GM23338 (cell line): ENCODE results near the gene PYDC2. TPM values are rescaled to one million over a fixed set of nuclear protein-coding genes. Genes with fewer than 3 reads are reported as not detected.

Experiments
- ATAC-seq: fragments of 200-7000 bp; cut with Tn5 transposase; 3 replicates; pipeline ENCODE4 v1.9.1; 2020
- DNase-seq: peaks from one replicate; pipeline ENCODE4 v3.0.0-alpha.2; 2015; ENCODE audit warnings: low spot score
- H2AFZ ChIP-seq: fragments of 200-600 bp; sonication (generic); 2 replicates; pipeline ENCODE4 v1.8.0; 2016; ENCODE audit warnings: antibody characterized with exemption, mild to moderate bottlenecking, moderate library complexity
- H3F3A ChIP-seq: fragments of 200-600 bp; sonication (generic); replicated peaks from 2 replicates; pipeline ENCODE4 v1.8.0; 2017; ENCODE audit warnings: antibody characterized with exemption, mixed run types, low read depth
- H3K27ac ChIP-seq: fragments of 200-600 bp; sonication (generic); 2 replicates; pipeline ENCODE4 v1.6.1; 2016; ENCODE audit warnings: low read depth
- H3K27me3 ChIP-seq: fragments of 200-600 bp; sonication (generic); 2 replicates; pipeline ENCODE4 v1.8.0; 2016; ENCODE audit warnings: mild to moderate bottlenecking, mixed run types, moderate library complexity; ENCODE audit not compliant: insufficient read depth
- H3K36me3 ChIP-seq: fragments of 200-600 bp; sonication (generic); 2 replicates; pipeline ENCODE4 v1.8.0; 2016; ENCODE audit warnings: mild to moderate bottlenecking; ENCODE audit not compliant: insufficient read depth
- H3K4me1 ChIP-seq: fragments of 200-600 bp; sonication (generic); 2 replicates; pipeline ENCODE4 v1.8.0; 2016; ENCODE audit warnings: mild to moderate bottlenecking, moderate library complexity; ENCODE audit not compliant: insufficient read depth
- H3K4me2 ChIP-seq: fragments of 200-600 bp; sonication (generic); 2 replicates; pipeline ENCODE4 v1.7.1; 2017; ENCODE audit warnings: mixed run types
- H3K4me3 ChIP-seq: fragments of 200-600 bp; sonication (generic); 2 replicates; pipeline ENCODE4 v1.6.1; 2016; ENCODE audit warnings: mixed run types
- H3K79me2 ChIP-seq: fragments of 200-600 bp; sonication (generic); replicated peaks from 2 replicates; pipeline ENCODE4 v1.8.0; 2017; ENCODE audit warnings: mild to moderate bottlenecking; ENCODE audit not compliant: insufficient read depth
- H3K9me2 ChIP-seq: fragments of 200-600 bp; sonication (generic); 2 replicates; pipeline ENCODE4 v1.8.0; 2017; ENCODE audit not compliant: insufficient read depth
- H4K20me1 ChIP-seq: fragments of 200-600 bp; sonication (generic); replicated peaks from 2 replicates; pipeline ENCODE4 v1.8.0; 2017; ENCODE audit warnings: mild to moderate bottlenecking; ENCODE audit not compliant: insufficient read depth
- H3K27ac Mint-ChIP-seq: 2 replicates; pipeline ENCODE4 v1.8.0; 2020; ENCODE audit warnings: inconsistent platforms, mild to moderate bottlenecking, moderate library complexity, mixed read lengths
- H3K27me3 Mint-ChIP-seq: 3 replicates; pipeline ENCODE4 v1.8.0; 2022; ENCODE audit warnings: low read depth, mild to moderate bottlenecking, moderate library complexity, mixed read lengths, inconsistent platforms; ENCODE audit not compliant: insufficient read depth, poor library complexity
- H3K36me3 Mint-ChIP-seq: 3 replicates; pipeline ENCODE4 v1.8.0; 2021; ENCODE audit warnings: low read depth, mild to moderate bottlenecking, inconsistent platforms, moderate library complexity, mixed read lengths
- H3K4me1 Mint-ChIP-seq: 3 replicates; pipeline ENCODE4 v1.8.0; 2020; ENCODE audit warnings: mild to moderate bottlenecking, inconsistent platforms, mixed read lengths
- H3K4me3 Mint-ChIP-seq: 3 replicates; pipeline ENCODE4 v1.8.0; 2021; ENCODE audit warnings: moderate library complexity, mild to moderate bottlenecking, inconsistent platforms, mixed read lengths
- H3K9me3 Mint-ChIP-seq: 3 replicates; pipeline ENCODE4 v1.8.0; 2020; ENCODE audit warnings: moderate library complexity, mild to moderate bottlenecking, inconsistent platforms, mixed read lengths
- CREB1 ChIP-seq: fragments of 250-450 bp; sonication (Bioruptor Pico); IDR thresholded peaks from 2 replicates; pipeline ENCODE4 v1.5.0; 2020; ENCODE audit warnings: low read depth, mild to moderate bottlenecking, moderate library complexity
- ETS1 ChIP-seq: IDR thresholded peaks from 2 replicates; pipeline ENCODE4 v1.6.1; 2016; ENCODE audit warnings: antibody characterized with exemption
- EZH2 ChIP-seq: fragments of 200-600 bp; sonication (generic); IDR thresholded peaks from one replicate; pipeline ENCODE4 v1.8.0; 2017; ENCODE audit warnings: antibody characterized with exemption, mild to moderate bottlenecking, low read depth; ENCODE audit not compliant: unreplicated experiment
- EZH2phosphoT487 ChIP-seq: fragments of 200-600 bp; sonication (generic); IDR thresholded peaks from one replicate; pipeline ENCODE4 v1.8.1; 2018; ENCODE audit warnings: antibody characterized with exemption; ENCODE audit not compliant: unreplicated experiment
- JUNB ChIP-seq: IDR thresholded peaks from one replicate; pipeline ENCODE4 v1.6.1; 2016; ENCODE audit warnings: antibody characterized with exemption; ENCODE audit not compliant: unreplicated experiment
- NANOG ChIP-seq: IDR thresholded peaks from 2 replicates; pipeline ENCODE4 v1.6.1; 2016; ENCODE audit warnings: antibody characterized with exemption, borderline replicate concordance
- POLR2AphosphoS5 ChIP-seq: IDR thresholded peaks from 2 replicates; pipeline ENCODE4 v1.6.1; 2016; ENCODE audit warnings: antibody characterized with exemption, low read depth
- STAT1 ChIP-seq: IDR thresholded peaks from one replicate; pipeline ENCODE4 v1.6.1; 2016; ENCODE audit warnings: antibody characterized with exemption; ENCODE audit not compliant: unreplicated experiment
- ZNF114 ChIP-seq: fragments of 250-450 bp; sonication (Bioruptor Pico); IDR thresholded peaks from 2 replicates; pipeline ENCODE4 v1.5.0; 2020; ENCODE audit warnings: mild to moderate bottlenecking, moderate library complexity
- ZNF331 ChIP-seq: fragments of 250-450 bp; sonication (Bioruptor Pico); IDR thresholded peaks from 2 replicates; pipeline ENCODE4 v1.5.0; 2020; ENCODE audit warnings: low read depth, mild to moderate bottlenecking, moderate library complexity
- ZNF462 ChIP-seq: fragments of 250-450 bp; sonication (Bioruptor Pico); IDR thresholded peaks from 2 replicates; pipeline ENCODE4 v1.5.0; 2020; ENCODE audit warnings: mild to moderate bottlenecking, moderate library complexity
- polyA plus RNA-seq: library from polyadenylated mRNA; unstranded; fragments of >200 nt; fragmentation: Nextera tagmentation; extraction: Ambion mirVana; gene quantifications from 2 replicates; pipeline ENCODE4 v1.2.1, GENCODE V29; 2016
- total RNA-seq: library from RNA; depleted of rRNA; stranded (reverse); fragments of >200 nt; shearing (Covaris generic); gene quantifications from 2 replicates; pipeline ENCODE4 v1.2.3, GENCODE V29; 2014
- TF ChIP-seq, protein P1 (sequence below), 2 experiments: fragments of 200-600 bp in 1 of 2; sonication (generic) in 1 of 2; conservative IDR thresholded peaks; 2 replicates each; pipeline versions ENCODE4 v1.5.1 to v1.6.1; 2016 to 2017; ENCODE audit warnings: antibody characterized with exemption in 2 of 2, low read depth in 2 of 2, mild to moderate bottlenecking in 2 of 2, moderate library complexity in 1 of 2
- TF ChIP-seq, protein P2 (sequence below): IDR thresholded peaks from one replicate; pipeline ENCODE4 v1.6.1; 2018; ENCODE audit warnings: antibody characterized with exemption; ENCODE audit not compliant: unreplicated experiment

The PYDC2 gene
- total and polyA plus RNA-seq, 2 experiments from 2014 or later: not detected

DNA sequence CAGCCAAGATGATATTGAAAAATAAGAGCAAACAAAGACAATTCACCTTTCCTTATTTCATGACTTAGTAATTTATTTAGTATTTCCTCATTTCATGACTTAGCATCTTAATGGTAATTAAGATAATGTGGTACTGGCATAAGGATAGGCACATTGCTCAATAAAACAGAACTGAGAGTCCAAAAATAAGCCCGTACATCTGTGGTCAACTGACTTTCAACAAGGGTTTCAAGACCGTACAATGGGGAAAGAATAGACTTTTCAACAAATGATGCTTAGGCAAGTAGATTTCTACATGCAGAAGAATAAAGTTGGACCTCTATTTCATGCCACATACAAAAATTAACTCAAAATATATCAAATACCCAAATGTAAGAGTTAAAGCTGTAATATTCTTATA lies 603 bp upstream of the PYDC2 start:
- H3K4me1 ChIP-seq: no peaks in the 10 kb centered on the region
- no peak overlapping the region for H3K4me3 Mint-ChIP-seq
- TF ChIP-seq, protein P1, sequence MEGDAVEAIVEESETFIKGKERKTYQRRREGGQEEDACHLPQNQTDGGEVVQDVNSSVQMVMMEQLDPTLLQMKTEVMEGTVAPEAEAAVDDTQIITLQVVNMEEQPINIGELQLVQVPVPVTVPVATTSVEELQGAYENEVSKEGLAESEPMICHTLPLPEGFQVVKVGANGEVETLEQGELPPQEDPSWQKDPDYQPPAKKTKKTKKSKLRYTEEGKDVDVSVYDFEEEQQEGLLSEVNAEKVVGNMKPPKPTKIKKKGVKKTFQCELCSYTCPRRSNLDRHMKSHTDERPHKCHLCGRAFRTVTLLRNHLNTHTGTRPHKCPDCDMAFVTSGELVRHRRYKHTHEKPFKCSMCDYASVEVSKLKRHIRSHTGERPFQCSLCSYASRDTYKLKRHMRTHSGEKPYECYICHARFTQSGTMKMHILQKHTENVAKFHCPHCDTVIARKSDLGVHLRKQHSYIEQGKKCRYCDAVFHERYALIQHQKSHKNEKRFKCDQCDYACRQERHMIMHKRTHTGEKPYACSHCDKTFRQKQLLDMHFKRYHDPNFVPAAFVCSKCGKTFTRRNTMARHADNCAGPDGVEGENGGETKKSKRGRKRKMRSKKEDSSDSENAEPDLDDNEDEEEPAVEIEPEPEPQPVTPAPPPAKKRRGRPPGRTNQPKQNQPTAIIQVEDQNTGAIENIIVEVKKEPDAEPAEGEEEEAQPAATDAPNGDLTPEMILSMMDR (conservative IDR thresholded peaks at IDR 0.05; ENCODE audit: low read depth in 2 of 2): no peak
- TF ChIP-seq, protein P2, sequence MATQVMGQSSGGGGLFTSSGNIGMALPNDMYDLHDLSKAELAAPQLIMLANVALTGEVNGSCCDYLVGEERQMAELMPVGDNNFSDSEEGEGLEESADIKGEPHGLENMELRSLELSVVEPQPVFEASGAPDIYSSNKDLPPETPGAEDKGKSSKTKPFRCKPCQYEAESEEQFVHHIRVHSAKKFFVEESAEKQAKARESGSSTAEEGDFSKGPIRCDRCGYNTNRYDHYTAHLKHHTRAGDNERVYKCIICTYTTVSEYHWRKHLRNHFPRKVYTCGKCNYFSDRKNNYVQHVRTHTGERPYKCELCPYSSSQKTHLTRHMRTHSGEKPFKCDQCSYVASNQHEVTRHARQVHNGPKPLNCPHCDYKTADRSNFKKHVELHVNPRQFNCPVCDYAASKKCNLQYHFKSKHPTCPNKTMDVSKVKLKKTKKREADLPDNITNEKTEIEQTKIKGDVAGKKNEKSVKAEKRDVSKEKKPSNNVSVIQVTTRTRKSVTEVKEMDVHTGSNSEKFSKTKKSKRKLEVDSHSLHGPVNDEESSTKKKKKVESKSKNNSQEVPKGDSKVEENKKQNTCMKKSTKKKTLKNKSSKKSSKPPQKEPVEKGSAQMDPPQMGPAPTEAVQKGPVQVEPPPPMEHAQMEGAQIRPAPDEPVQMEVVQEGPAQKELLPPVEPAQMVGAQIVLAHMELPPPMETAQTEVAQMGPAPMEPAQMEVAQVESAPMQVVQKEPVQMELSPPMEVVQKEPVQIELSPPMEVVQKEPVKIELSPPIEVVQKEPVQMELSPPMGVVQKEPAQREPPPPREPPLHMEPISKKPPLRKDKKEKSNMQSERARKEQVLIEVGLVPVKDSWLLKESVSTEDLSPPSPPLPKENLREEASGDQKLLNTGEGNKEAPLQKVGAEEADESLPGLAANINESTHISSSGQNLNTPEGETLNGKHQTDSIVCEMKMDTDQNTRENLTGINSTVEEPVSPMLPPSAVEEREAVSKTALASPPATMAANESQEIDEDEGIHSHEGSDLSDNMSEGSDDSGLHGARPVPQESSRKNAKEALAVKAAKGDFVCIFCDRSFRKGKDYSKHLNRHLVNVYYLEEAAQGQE: no peak
- no peak for TF ChIP-seq NANOG
- TF ChIP-seq ETS1: no peak
- no peak for TF ChIP-seq EZH2
- no peak for TF ChIP-seq POLR2AphosphoS5
- TF ChIP-seq STAT1: no peak
- no peak for TF ChIP-seq JUNB
- TF ChIP-seq EZH2phosphoT487: no peak
- TF ChIP-seq CREB1 (CRISPR knock-in tag): no peak
- TF ChIP-seq ZNF462 (CRISPR knock-in tag): no peak
- no peak for TF ChIP-seq ZNF331 (CRISPR knock-in tag)
- TF ChIP-seq ZNF114: no peak
- H3K27me3 ChIP-seq: no peaks in the 10 kb centered on the region
- H2AFZ ChIP-seq: no peak overlapping the region
- no peaks in the 10 kb centered on the region for H3K79me2 ChIP-seq
- no peaks in the 10 kb centered on the region for H3K4me1 Mint-ChIP-seq
- DNase-seq (no peak), ATAC-seq (no peak)
- H3K36me3 Mint-ChIP-seq: no peaks in the 10 kb centered on the region
- no peak overlapping the region for H3K27ac Mint-ChIP-seq
- peaks cover 2% of the 10 kb centered on the region for H3K27me3 Mint-ChIP-seq
- no peak overlapping the region for H3K4me3 ChIP-seq
- H4K20me1 ChIP-seq: no peaks in the 10 kb centered on the region
- H3K36me3 ChIP-seq: no peaks in the 10 kb centered on the region
- no peak overlapping the region for H3K27ac ChIP-seq
- no peaks in the 10 kb centered on the region for H3F3A ChIP-seq
- no peaks in the 10 kb centered on the region; the same call in 1 of the 2 replicates for H3K9me2 ChIP-seq
- no peak overlapping the region for H3K4me2 ChIP-seq
- H3K9me3 Mint-ChIP-seq: peaks cover 2% of the 10 kb centered on the region; the same call in 1 of the 3 replicates
